Peyer's patch (tissue), 4 donors: Measurements from ENCODE around the gene PTPRM.

Experiments used
- CTCF ChIP-seq, 6 experiments: fragments of 450-650 bp in 4 of 6; fragments of 200-600 bp in 2 of 6; sonication (generic) in 1 of 6; IDR thresholded peaks; one replicate each; pipeline ENCODE4 v1.5.1; 2017 to 2019; ENCODE audit warnings: antibody characterized with exemption in 6 of 6, mild to moderate bottlenecking in 3 of 6, moderate library complexity in 1 of 6
- POLR2A ChIP-seq, 2 donors: fragments of 450-650 bp; IDR thresholded peaks; one replicate each; pipeline ENCODE4 v1.5.1; 2017; ENCODE audit warnings: antibody characterized with exemption in 2 of 2, mild to moderate bottlenecking in 2 of 2, moderate library complexity in 2 of 2

GRCh38 chr18:8065284-8065683, 498.2 kb downstream of the PTPRM start:
- TF ChIP-seq CTCF (IDR thresholded peaks at IDR 0.05) (no peak), POLR2A (IDR thresholded peaks at IDR 0.05) (no peak)
